Spleen (tissue), 7 donors: ENCODE measurements around the gene FNDC7.

ENCODE experiments used
- CTCF ChIP-seq, 11 experiments: fragments of 200-600 bp in 7 of 11; fragments of 450-650 bp in 4 of 11; sonication (generic) in 4 of 11; IDR thresholded peaks in 8 of 11; conservative IDR thresholded peaks in 3 of 11; 1 replicate in 7 of 11; 2 replicates in 4 of 11; pipeline versions ENCODE4 v1.4.0 to v1.8.0; 2016 to 2021; ENCODE audit warnings: antibody characterized with exemption in 11 of 11, inconsistent platforms in 4 of 11, mild to moderate bottlenecking in 1 of 11
- POLR2A ChIP-seq, 3 donors: fragments of 450-650 bp; IDR thresholded peaks; one replicate each; pipeline ENCODE4 v1.5.1; 2017; ENCODE audit warnings: antibody characterized with exemption in 3 of 3, mild to moderate bottlenecking in 1 of 3
- donor health status: DM: no; HTN: no; CAD: no; lungs with moderate emphysema.
- donor health status: DM: no; HTN: no; CAD: no.
- donor health status: DM: no; HTN: no; CAD: no.

- TF ChIP-seq CTCF (IDR thresholded peaks at IDR 0.05 in 8 of 11, conservative IDR thresholded peaks at IDR 0.05 in 3 of 11) (no peak), POLR2A (IDR thresholded peaks at IDR 0.05) (no peak)
These were observed 16.8 kb downstream of the FNDC7 start for GRCh38 chr1:108729481-108729880.
